Pancreas (tissue), 10 donors: ENCODE results near the gene SLC24A3. TPM values are rescaled to one million over a fixed set of nuclear protein-coding genes. Genes with fewer than 3 reads are reported as not detected.

Experiments used
- ATAC-seq, 4 donors: fragments of 200-7000 bp; cut with Tn5 transposase; one replicate each; pipeline versions ENCODE4 v1.8.0 to v1.9.1; 2020; ENCODE audit warnings: mild to moderate bottlenecking in 4 of 4, moderate library complexity in 4 of 4
- DNase-seq, 6 donors: peaks; one replicate each; pipeline ENCODE4 v3.0.0-alpha.2; 2020
- FAIRE-seq: peaks from 2 replicates; lab custom pipeline; 2012; peaks lifted over from hg19 to GRCh38; lab: Jason Lieb, UNC
- H3K27ac ChIP-seq, 4 donors: fragments of 200-600 bp; sonication (generic); 1 replicate in 3 of 4; 2 replicates in 1 of 4; pipeline versions ENCODE4 v1.5.0 to v1.8.0; 2020
- H3K27me3 ChIP-seq, 4 donors: fragments of 200-600 bp; one replicate each; pipeline ENCODE4 v1.8.0; 2021
- H3K36me3 ChIP-seq, 3 donors: fragments of 200-600 bp; sonication (generic) in 1 of 3; one replicate each; pipeline versions ENCODE4 v1.5.0 to v1.8.0; 2020 to 2021
- H3K4me1 ChIP-seq, 3 donors: fragments of 200-600 bp; one replicate each; pipeline ENCODE4 v1.8.0; 2021
- H3K4me3 ChIP-seq, 4 donors: fragments of 200-600 bp; sonication (generic) in 2 of 4; one replicate each; pipeline versions ENCODE4 v1.5.0 to v1.8.0; 2020 to 2021
- H3K9me3 ChIP-seq, 4 donors: fragments of 200-600 bp; one replicate each; pipeline ENCODE4 v1.8.0; 2021
- WGBS, 2 donors: extraction: QIAGEN DNeasy Blood & Tissue Kit; methylation state at CpG; one replicate each; pipeline ENCODE4 v1.1.7; 2013; 5-methylcytosine and 5-hydroxymethylcytosine counted together
- intact Hi-C, 3 donors: fragments of 100-400 bp; cut with DNase I; formaldehyde crosslinking; loops; one replicate each; pipeline versions ENCODE4 v1.11.1 to v1.14.2; 2022
- polyA plus RNA-seq, 2 donors: library from polyadenylated mRNA; stranded (reverse); fragments of 200-250 nt; gene quantifications; one replicate each; pipeline ENCODE4 v1.2.3, GENCODE V29; 2013
- total RNA-seq, 6 donors: library from RNA; stranded (reverse); fragmentation: NEBNext Ultra II Directional in 4 of 6; extraction: Animal tissue kit (Norgen Biotek cat#: 25700) in 4 of 6; gene quantifications; one replicate each; pipeline versions ENCODE4 v1.2.1 to v1.2.4, GENCODE V29; 2021 to 2023
- TF ChIP-seq, protein P1 (sequence below), 4 donors: fragments of 200-600 bp; sonication (generic) in 3 of 4; IDR thresholded peaks; one replicate each; pipeline versions ENCODE4 v1.5.0 to v1.8.0; 2021; ENCODE audit warnings: antibody characterized with exemption in 4 of 4
- donor health status: healthy with polysubstance abuse.
- donor health status: DM: no; HTN: no; CAD: no; lungs with moderate emphysema.
- donor health status: DM: no; HTN: no; CAD: no.
- donor health status: control.
- donor health status: control.
- donor health status: Bipolar disorder and iron deficiency.
- donor health status: DM: yes; HTN: yes; CAD: no.
- donor health status: DM: no; HTN: no; CAD: no.
- donor health status: DM: no; HTN: no; CAD: no.
- donor health status: DM: yes; HTN: yes; CAD: no.

Gene SLC24A3
- total and polyA plus RNA-seq, 8 donors: 0.28 to 0.87 (median 0.49) TPM

DNA sequence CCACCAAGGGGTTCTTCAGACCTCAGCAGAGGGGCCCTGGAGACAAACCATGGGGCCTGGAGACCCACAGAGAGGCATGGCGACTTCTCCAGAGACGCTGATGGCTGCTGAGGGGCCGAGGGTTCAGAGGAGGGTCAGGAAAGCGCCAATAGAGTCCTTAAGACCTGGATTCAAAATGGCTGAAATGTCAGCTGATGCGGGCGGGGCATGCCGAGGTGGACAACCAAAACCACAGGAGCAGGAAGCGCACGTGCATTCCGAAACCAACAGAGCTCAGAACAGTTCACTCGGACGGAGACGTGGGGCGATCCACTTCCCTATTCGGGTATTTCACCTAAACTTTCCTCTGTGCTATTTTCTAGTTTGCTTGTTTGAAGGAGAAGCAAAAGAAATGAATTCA, 445.7 kb downstream of the SLC24A3 start:
- no peak for ATAC-seq
- TF ChIP-seq, protein P1, sequence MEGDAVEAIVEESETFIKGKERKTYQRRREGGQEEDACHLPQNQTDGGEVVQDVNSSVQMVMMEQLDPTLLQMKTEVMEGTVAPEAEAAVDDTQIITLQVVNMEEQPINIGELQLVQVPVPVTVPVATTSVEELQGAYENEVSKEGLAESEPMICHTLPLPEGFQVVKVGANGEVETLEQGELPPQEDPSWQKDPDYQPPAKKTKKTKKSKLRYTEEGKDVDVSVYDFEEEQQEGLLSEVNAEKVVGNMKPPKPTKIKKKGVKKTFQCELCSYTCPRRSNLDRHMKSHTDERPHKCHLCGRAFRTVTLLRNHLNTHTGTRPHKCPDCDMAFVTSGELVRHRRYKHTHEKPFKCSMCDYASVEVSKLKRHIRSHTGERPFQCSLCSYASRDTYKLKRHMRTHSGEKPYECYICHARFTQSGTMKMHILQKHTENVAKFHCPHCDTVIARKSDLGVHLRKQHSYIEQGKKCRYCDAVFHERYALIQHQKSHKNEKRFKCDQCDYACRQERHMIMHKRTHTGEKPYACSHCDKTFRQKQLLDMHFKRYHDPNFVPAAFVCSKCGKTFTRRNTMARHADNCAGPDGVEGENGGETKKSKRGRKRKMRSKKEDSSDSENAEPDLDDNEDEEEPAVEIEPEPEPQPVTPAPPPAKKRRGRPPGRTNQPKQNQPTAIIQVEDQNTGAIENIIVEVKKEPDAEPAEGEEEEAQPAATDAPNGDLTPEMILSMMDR (IDR thresholded peaks at IDR 0.05): no peak

DNA sequence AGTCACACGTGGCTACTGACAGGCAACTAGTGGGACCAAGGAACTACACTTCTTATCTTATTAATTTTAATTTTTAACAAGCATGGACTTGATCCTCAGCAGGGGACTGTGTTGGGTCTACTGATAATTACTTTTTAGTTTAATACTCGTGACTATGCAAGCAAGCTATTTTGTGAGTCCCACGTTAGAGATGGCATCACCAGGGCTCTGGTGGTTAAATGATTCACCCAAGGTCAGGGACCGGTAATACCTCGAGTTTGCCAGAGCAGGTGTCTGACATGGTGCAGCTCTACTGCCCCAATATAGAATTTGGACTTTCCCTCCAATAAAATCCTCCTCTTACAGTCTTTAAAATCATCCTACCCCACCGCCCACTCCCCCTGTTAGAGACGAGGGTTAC, 447.0 kb downstream of the SLC24A3 start:
- Histone ChIP-seq H3K36me3 (no peaks in the 10 kb centered on the region), H3K27ac (no peak overlapping the region), H3K4me3 (no peak overlapping the region), H3K27me3 (no peaks in the 10 kb centered on the region), H3K9me3 (no peaks in the 10 kb centered on the region), H3K4me1 (no peaks in the 10 kb centered on the region)
- intact Hi-C loops: no loop called here
- TF ChIP-seq, protein P1 (IDR thresholded peaks at IDR 0.05): no peak
- WGBS, 2 donors: 30 to 34% methylated on average over 7 of the region's 7 CpGs
- no peak for FAIRE-seq
- DNase-seq: no peak
- peak in 2 of 4 donors; percentile 48 to 54 for ATAC-seq

More for the DNA sequence above, 445.7 kb downstream of the SLC24A3 start:
- Histone ChIP-seq H3K36me3 (no peaks in the 10 kb centered on the region), H3K27me3 (no peaks in the 10 kb centered on the region), H3K9me3 (no peaks in the 10 kb centered on the region), H3K4me1 (no peaks in the 10 kb centered on the region), H3K27ac (no peak overlapping the region), H3K4me3 (no peak overlapping the region)
- WGBS, 2 donors: 73 to 85% methylated on average over 15 of the region's 15 CpGs
- no peak for FAIRE-seq
- intact Hi-C loops: no loop called here
- no peak for DNase-seq

- H3K9me3 ChIP-seq: no peaks in the 10 kb centered on the region
- 52 to 57% methylated on average over 9 of the region's 9 CpGs for WGBS, 2 donors
- no peak overlapping the region for H3K27ac ChIP-seq
- ATAC-seq: no peak
- FAIRE-seq: no peak
- intact Hi-C loops: loop anchor here in 1 of 3 donors (5.0 kb wide), 1 partner anchor 454 kb away; no protein-coding TSS in a partner anchor
- H3K4me1 ChIP-seq: no peaks in the 10 kb centered on the region
- no peaks in the 10 kb centered on the region for H3K36me3 ChIP-seq
- no peak overlapping the region for H3K4me3 ChIP-seq
- no peaks in the 10 kb centered on the region for H3K27me3 ChIP-seq
- TF ChIP-seq, protein P1 (IDR thresholded peaks at IDR 0.05): no peak
- no peak for DNase-seq
Measured at GRCh38 chr20:19660808-19661378, 448.5 kb downstream of the SLC24A3 start.

- DNase-seq: peak; percentile 35 to 75 (median 61)
- Histone ChIP-seq H3K4me3 (no peak overlapping the region), H3K4me1 (no peaks in the 10 kb centered on the region), H3K27me3 (no peaks in the 10 kb centered on the region), H3K27ac (no peak overlapping the region), H3K36me3 (no peaks in the 10 kb centered on the region), H3K9me3 (no peaks in the 10 kb centered on the region)
- TF ChIP-seq, protein P1 (IDR thresholded peaks at IDR 0.05): peak; percentile 79 to 97 (median 96)
- FAIRE-seq: peak; percentile 56
- intact Hi-C loops: loop anchor here in 1 of 3 donors (5.0 kb wide), 1 partner anchor 455 kb away; no protein-coding TSS in a partner anchor
- peak; percentile 69 to 95 (median 90) for ATAC-seq
- 37 to 44% methylated on average over 19 of the region's 19 CpGs for WGBS, 2 donors
Measured at GRCh38 chr20:19661717-19662636, 449.5 kb downstream of the SLC24A3 start.
